ENCODE data around the gene CARM1.

Gene CARM1

GRCh38 chr19:10918359-10918758, 47.0 kb downstream of the CARM1 start:
- no peak for TF ChIP-seq CTCF (IDR thresholded peaks at IDR 0.05; ENCODE audit: insufficient read depth, low read depth, low read length, missing control alignments)
- DNase-seq (ENCODE audit: low read depth): no peak
- no peak overlapping the region for H3K4me3 ChIP-seq (ENCODE audit: low read depth, low read length)

- TF ChIP-seq CTCF (IDR thresholded peaks at IDR 0.05; ENCODE audit: insufficient read depth, low read depth, low read length, missing control alignments): no peak
- DNase-seq (ENCODE audit: low read depth): no peak
- no peak overlapping the region for H3K4me3 ChIP-seq (ENCODE audit: low read depth, low read length)
These were observed 48.3 kb downstream of the CARM1 start for GRCh38 chr19:10919352-10920287.

- TF ChIP-seq CTCF (IDR thresholded peaks at IDR 0.05; ENCODE audit: insufficient read depth, low read depth, low read length, missing control alignments): no peak
- no peak overlapping the region for H3K4me3 ChIP-seq (ENCODE audit: low read depth, low read length)
- DNase-seq (ENCODE audit: low read depth): no peak
These were observed 48.9 kb downstream of the CARM1 start for GRCh38 chr19:10920288-10920655.

- no peak for DNase-seq (ENCODE audit: low read depth)
- TF ChIP-seq CTCF (IDR thresholded peaks at IDR 0.05; ENCODE audit: insufficient read depth, low read depth, low read length, missing control alignments): no peak
- H3K4me3 ChIP-seq (ENCODE audit: low read depth, low read length): no peak overlapping the region
These were observed 49.4 kb downstream of the CARM1 start for GRCh38 chr19:10920781-10921180.

GRCh38 chr19:10921199-10921909, 50.0 kb downstream of the CARM1 start:
- H3K4me3 ChIP-seq (ENCODE audit: low read depth, low read length): no peak overlapping the region
- no peak for DNase-seq (ENCODE audit: low read depth)
- TF ChIP-seq CTCF (IDR thresholded peaks at IDR 0.05; ENCODE audit: insufficient read depth, low read depth, low read length, missing control alignments): no peak

GRCh38 chr19:10921910-10922637, 50.7 kb downstream of the CARM1 start:
- TF ChIP-seq CTCF (IDR thresholded peaks at IDR 0.05; ENCODE audit: insufficient read depth, low read depth, low read length, missing control alignments): no peak
- no peak overlapping the region for H3K4me3 ChIP-seq (ENCODE audit: low read depth, low read length)
- no peak for DNase-seq (ENCODE audit: low read depth)

Data from GM12865 (cell line).